Pancreas (tissue), 10 donors: Measurements from ENCODE around the gene NXPH4. TPM values are rescaled to one million over a fixed set of nuclear protein-coding genes. Genes with fewer than 3 reads are reported as not detected.
A peak's percentile ranks its signal among the peaks of the same experiment; 100 is the strongest.

Experiments
- ATAC-seq, 4 donors: fragments of 200-7000 bp; cut with Tn5 transposase; one replicate each; pipeline versions ENCODE4 v1.8.0 to v1.9.1; 2020; ENCODE audit warnings: mild to moderate bottlenecking in 4 of 4, moderate library complexity in 4 of 4
- DNase-seq, 6 donors: peaks; one replicate each; pipeline ENCODE4 v3.0.0-alpha.2; 2020
- FAIRE-seq: peaks from 2 replicates; lab custom pipeline; 2012; peaks lifted over from hg19 to GRCh38; lab: Jason Lieb, UNC
- H3K27ac ChIP-seq, 4 donors: fragments of 200-600 bp; sonication (generic); 1 replicate in 3 of 4; 2 replicates in 1 of 4; pipeline versions ENCODE4 v1.5.0 to v1.8.0; 2020
- H3K27me3 ChIP-seq, 4 donors: fragments of 200-600 bp; one replicate each; pipeline ENCODE4 v1.8.0; 2021
- H3K36me3 ChIP-seq, 3 donors: fragments of 200-600 bp; sonication (generic) in 1 of 3; one replicate each; pipeline versions ENCODE4 v1.5.0 to v1.8.0; 2020 to 2021
- H3K4me1 ChIP-seq, 3 donors: fragments of 200-600 bp; one replicate each; pipeline ENCODE4 v1.8.0; 2021
- H3K4me3 ChIP-seq, 4 donors: fragments of 200-600 bp; sonication (generic) in 2 of 4; one replicate each; pipeline versions ENCODE4 v1.5.0 to v1.8.0; 2020 to 2021
- H3K9me3 ChIP-seq, 4 donors: fragments of 200-600 bp; one replicate each; pipeline ENCODE4 v1.8.0; 2021
- CTCF ChIP-seq, 4 donors: fragments of 200-600 bp; sonication (generic) in 3 of 4; IDR thresholded peaks; one replicate each; pipeline versions ENCODE4 v1.5.0 to v1.8.0; 2021; ENCODE audit warnings: antibody characterized with exemption in 4 of 4
- WGBS, 2 donors: extraction: QIAGEN DNeasy Blood & Tissue Kit; methylation state at CpG; one replicate each; pipeline ENCODE4 v1.1.7; 2013; 5-methylcytosine and 5-hydroxymethylcytosine counted together
- intact Hi-C, 3 donors: fragments of 100-400 bp; cut with DNase I; formaldehyde crosslinking; loops; one replicate each; pipeline versions ENCODE4 v1.11.1 to v1.14.2; 2022
- polyA plus RNA-seq, 2 donors: library from polyadenylated mRNA; stranded (reverse); fragments of 200-250 nt; gene quantifications; one replicate each; pipeline ENCODE4 v1.2.3, GENCODE V29; 2013
- total RNA-seq, 6 donors: library from RNA; stranded (reverse); fragmentation: NEBNext Ultra II Directional in 4 of 6; extraction: Animal tissue kit (Norgen Biotek cat#: 25700) in 4 of 6; gene quantifications; one replicate each; pipeline versions ENCODE4 v1.2.1 to v1.2.4, GENCODE V29; 2021 to 2023
- donor health status: healthy with polysubstance abuse.
- donor health status: DM: no; HTN: no; CAD: no; lungs with moderate emphysema.
- donor health status: DM: no; HTN: no; CAD: no.
- donor health status: control.
- donor health status: control.
- donor health status: Bipolar disorder and iron deficiency.
- donor health status: DM: yes; HTN: yes; CAD: no.
- donor health status: DM: no; HTN: no; CAD: no.
- donor health status: DM: no; HTN: no; CAD: no.
- donor health status: DM: yes; HTN: yes; CAD: no.

The NXPH4 gene
- total and polyA plus RNA-seq, 8 donors, result 0.28 to 3.3 (median 0.79) TPM

- TF ChIP-seq CTCF (IDR thresholded peaks at IDR 0.05), result no peak
- ATAC-seq (no peak), DNase-seq (no peak), FAIRE-seq (no peak)
- Histone ChIP-seq H3K27me3 (no peaks in the 10 kb centered on the region), H3K4me1 (peaks cover 4 to 16% (median 7%) of the 10 kb centered on the region in 3 donors), H3K36me3 (peaks cover 0 to 21% (median 4%) of the 10 kb centered on the region in 3 donors), H3K4me3 (no peak overlapping the region), H3K9me3 (no peaks in the 10 kb centered on the region), H3K27ac (no peak overlapping the region)
- intact Hi-C loops, result no loop called here
- 78 to 89% methylated on average over 3 of the region's 3 CpGs for WGBS, 2 donors
Measured at GRCh38 chr12:57262126-57262822, 45.7 kb downstream of the NXPH4 start.

GRCh38 chr12:57263096-57263495, 46.5 kb downstream of the NXPH4 start:
- 85 to 94% methylated on average over 2 of the region's 2 CpGs for WGBS, 2 donors

GRCh38 chr12:57266681-57267080, 50.1 kb downstream of the NXPH4 start:
- Histone ChIP-seq H3K4me1 (no peaks in the 10 kb centered on the region), H3K27ac (no peak overlapping the region), H3K36me3 (peaks cover 0 to 31% (median 15%) of the 10 kb centered on the region in 3 donors), H3K9me3 (no peaks in the 10 kb centered on the region), H3K27me3 (no peaks in the 10 kb centered on the region), H3K4me3 (no peak overlapping the region)
- intact Hi-C loops, result no loop called here
- DNase-seq (no peak), FAIRE-seq (no peak), ATAC-seq (no peak)
- TF ChIP-seq CTCF (IDR thresholded peaks at IDR 0.05), result no peak

More at GRCh38 chr12:57263096-57263495, 46.5 kb downstream of the NXPH4 start:
- peaks cover 0 to 15% (median 0%) of the 10 kb centered on the region in 3 donors for H3K36me3 ChIP-seq
- H3K27me3 ChIP-seq, result no peaks in the 10 kb centered on the region
- intact Hi-C loops, result no loop called here
- H3K27ac ChIP-seq, result no peak overlapping the region
- FAIRE-seq, result no peak
- DNase-seq, result no peak
- H3K4me3 ChIP-seq, result no peak overlapping the region
- no peaks in the 10 kb centered on the region for H3K9me3 ChIP-seq
- peaks cover 4 to 16% (median 7%) of the 10 kb centered on the region in 3 donors for H3K4me1 ChIP-seq
- ATAC-seq, result no peak
- TF ChIP-seq CTCF (IDR thresholded peaks at IDR 0.05), result peak in 1 of 4 donors; percentile 10

- Histone ChIP-seq H3K36me3 (peaks cover 0 to 31% (median 15%) of the 10 kb centered on the region in 3 donors), H3K27me3 (no peaks in the 10 kb centered on the region), H3K9me3 (no peaks in the 10 kb centered on the region), H3K4me3 (no peak overlapping the region), H3K4me1 (no peaks in the 10 kb centered on the region), H3K27ac (no peak overlapping the region)
- TF ChIP-seq CTCF (IDR thresholded peaks at IDR 0.05), result no peak
- no peak for FAIRE-seq
- no peak for DNase-seq
- no peak for ATAC-seq
- intact Hi-C loops, result no loop called here
- WGBS, 2 donors, result 91% methylated on average over 7 of the region's 7 CpGs
Measured at GRCh38 chr12:57268264-57268663, 51.7 kb downstream of the NXPH4 start.

- DNase-seq (no peak), ATAC-seq (no peak), FAIRE-seq (no peak)
- WGBS, 2 donors, result 88 to 92% methylated on average over 1 of the region's 1 CpG
- Histone ChIP-seq H3K4me1 (no peaks in the 10 kb centered on the region), H3K9me3 (no peaks in the 10 kb centered on the region), H3K36me3 (peaks cover 0 to 27% (median 15%) of the 10 kb centered on the region in 3 donors), H3K27ac (no peak overlapping the region), H3K4me3 (no peak overlapping the region), H3K27me3 (no peaks in the 10 kb centered on the region)
- intact Hi-C loops, result no loop called here
- TF ChIP-seq CTCF (IDR thresholded peaks at IDR 0.05), result no peak
Measured at GRCh38 chr12:57270966-57271470, 54.4 kb downstream of the NXPH4 start.
